ENCODE data around the gene KCNJ11.

DNA sequence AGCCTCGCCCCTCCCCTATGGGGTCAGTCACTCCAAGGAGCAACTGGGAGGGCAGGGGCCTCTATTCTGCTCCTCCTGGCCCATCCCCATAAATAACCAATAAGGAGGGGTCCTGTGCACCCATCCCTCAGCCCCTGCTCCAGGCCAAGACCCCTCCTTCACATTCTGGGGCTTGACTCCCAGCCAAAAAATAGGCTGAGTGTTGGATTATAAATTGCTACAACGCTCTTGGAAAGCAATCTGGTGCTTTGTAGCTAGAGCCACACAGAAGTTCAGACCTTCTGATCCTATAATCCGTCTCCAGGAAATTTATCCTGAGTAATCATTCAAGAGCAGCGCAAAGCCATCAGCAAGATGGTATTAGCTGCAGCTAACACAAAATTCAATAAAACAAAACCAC is 45.6 kb upstream of the KCNJ11 start:
- no peak for TF ChIP-seq TCF4 (CRISPR knock-in tag; IDR thresholded peaks at IDR 0.05; ENCODE audit: borderline replicate concordance)
- TF ChIP-seq ZFP3 (CRISPR knock-in tag; IDR thresholded peaks at IDR 0.05): no peak
- TF ChIP-seq CSDC2 (CRISPR knock-in tag; IDR thresholded peaks at IDR 0.05): no peak
- TF ChIP-seq POU6F1 (CRISPR knock-in tag; IDR thresholded peaks at IDR 0.05; ENCODE audit: borderline replicate concordance, low read depth): no peak
- TF ChIP-seq GLIS3 (CRISPR knock-in tag; IDR thresholded peaks at IDR 0.05): no peak
- TF ChIP-seq ZC3H10 (CRISPR knock-in tag; IDR thresholded peaks at IDR 0.05): no peak
- no peak for TF ChIP-seq ZNF8 (CRISPR knock-in tag; IDR thresholded peaks at IDR 0.05)
- TF ChIP-seq ISL1 (CRISPR knock-in tag; IDR thresholded peaks at IDR 0.05): no peak
- TF ChIP-seq SNAI2 (CRISPR knock-in tag; IDR thresholded peaks at IDR 0.05): no peak
